Fibroblast of the aortic adventitia (primary cell): ENCODE results near the gene PCAT7. TPM values are rescaled to one million over a fixed set of nuclear protein-coding genes. Genes with fewer than 3 reads are reported as not detected.
"Not testable (repeated sequence)": the region's sequence is repeated elsewhere in the genome, so short reads cannot be mapped to it uniquely, and the experiment has no call there.

Source experiments
- DNase-seq: peaks from one replicate; pipeline ENCODE4 v3.0.0-alpha.2; 2010; ENCODE audit warnings: low read depth
- H3K4me3 ChIP-seq: 2 replicates; pipeline ENCODE4 v1.5.1; 2011; ENCODE audit warnings: low read depth, mild to moderate bottlenecking, control low read depth, low read length, moderate library complexity
- total RNA-seq: library from RNA; depleted of rRNA; stranded (reverse); fragments of >200 nt; gene quantifications from 2 replicates; pipeline ENCODE4 v1.2.3, GENCODE V29; 2012; ENCODE audit warnings: low replicate concordance
- TF ChIP-seq, protein P1 (sequence below): IDR thresholded peaks from 2 replicates; pipeline ENCODE4 v1.5.1; 2011; ENCODE audit warnings: mild to moderate bottlenecking, low read length, control low read depth, inconsistent platforms; ENCODE audit not compliant: insufficient read depth

PCAT7 gene
- total RNA-seq, 1 donor, result 0.09 TPM

DNA sequence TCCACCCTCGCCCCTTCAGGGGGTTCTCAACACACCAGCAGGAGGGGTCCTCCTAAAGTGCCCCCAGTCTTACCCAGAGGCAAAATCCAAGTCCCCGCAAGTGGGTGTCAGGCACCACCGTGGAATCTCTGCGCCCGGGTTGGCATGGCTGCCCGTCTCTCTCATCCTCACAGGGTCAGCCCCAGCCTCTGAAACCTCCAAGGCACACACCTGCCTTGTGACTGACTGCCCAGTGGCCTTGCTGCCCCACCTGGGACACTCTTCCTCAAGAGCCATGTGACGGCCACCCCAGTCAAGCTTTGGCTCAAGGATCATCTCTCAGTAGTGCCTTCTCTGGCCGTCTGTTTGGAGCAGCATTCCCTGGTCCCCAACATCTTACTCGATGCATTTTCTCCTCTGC is 33.8 kb downstream of the PCAT7 start:
- TF ChIP-seq, protein P1, sequence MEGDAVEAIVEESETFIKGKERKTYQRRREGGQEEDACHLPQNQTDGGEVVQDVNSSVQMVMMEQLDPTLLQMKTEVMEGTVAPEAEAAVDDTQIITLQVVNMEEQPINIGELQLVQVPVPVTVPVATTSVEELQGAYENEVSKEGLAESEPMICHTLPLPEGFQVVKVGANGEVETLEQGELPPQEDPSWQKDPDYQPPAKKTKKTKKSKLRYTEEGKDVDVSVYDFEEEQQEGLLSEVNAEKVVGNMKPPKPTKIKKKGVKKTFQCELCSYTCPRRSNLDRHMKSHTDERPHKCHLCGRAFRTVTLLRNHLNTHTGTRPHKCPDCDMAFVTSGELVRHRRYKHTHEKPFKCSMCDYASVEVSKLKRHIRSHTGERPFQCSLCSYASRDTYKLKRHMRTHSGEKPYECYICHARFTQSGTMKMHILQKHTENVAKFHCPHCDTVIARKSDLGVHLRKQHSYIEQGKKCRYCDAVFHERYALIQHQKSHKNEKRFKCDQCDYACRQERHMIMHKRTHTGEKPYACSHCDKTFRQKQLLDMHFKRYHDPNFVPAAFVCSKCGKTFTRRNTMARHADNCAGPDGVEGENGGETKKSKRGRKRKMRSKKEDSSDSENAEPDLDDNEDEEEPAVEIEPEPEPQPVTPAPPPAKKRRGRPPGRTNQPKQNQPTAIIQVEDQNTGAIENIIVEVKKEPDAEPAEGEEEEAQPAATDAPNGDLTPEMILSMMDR, result no peak
- no peak overlapping the region for H3K4me3 ChIP-seq
- no peak for DNase-seq

DNA sequence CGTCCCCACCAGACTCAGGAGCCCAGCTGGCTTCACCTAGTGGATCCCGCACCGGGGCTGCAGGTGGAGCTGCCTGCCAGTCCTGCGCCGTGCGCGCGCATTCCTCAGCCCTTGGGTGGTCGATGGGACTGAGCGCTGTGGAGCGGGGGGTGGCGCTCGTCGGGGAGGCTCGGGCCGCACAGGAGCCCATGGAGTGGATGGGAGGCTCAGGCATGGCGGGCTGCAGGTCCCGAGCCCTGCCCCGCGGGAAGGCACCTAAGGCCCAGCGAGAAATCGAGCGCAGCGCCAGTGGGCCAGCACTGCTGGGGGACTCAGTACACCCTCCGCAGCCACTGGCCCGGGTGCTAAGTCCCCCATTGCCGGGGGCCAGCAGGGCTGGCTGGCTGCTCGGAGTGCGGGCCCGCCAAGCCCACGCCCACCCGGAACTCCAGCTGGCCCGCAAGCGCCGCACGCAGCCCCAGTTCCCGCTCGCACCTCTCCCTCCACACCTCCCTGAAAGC is 36.2 kb downstream of the PCAT7 start:
- DNase-seq, H3K4me3 ChIP-seq: not testable (repeated sequence)

DNA sequence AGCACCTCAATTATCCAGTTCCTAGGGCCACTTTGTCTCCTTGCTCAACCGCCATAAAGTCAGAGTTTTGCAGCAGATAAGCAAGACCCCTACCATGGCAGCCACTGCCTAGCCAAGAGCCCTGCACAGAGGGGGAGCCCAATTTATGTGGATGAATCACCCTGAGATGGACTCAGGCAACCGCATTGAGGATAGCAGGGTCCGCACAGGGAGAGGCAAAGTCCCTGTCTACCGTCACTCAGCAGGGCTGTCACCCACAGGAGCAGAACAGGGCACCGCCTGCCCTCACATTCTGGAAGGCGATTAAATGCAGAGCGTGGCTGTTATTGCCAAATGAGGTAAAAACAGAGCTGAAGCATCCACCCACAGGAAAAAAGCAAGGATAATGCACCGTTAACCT is 37.0 kb downstream of the PCAT7 start:
- H3K4me3 ChIP-seq, result no peak overlapping the region
- DNase-seq, result no peak
- TF ChIP-seq, protein P1, result no peak

DNA sequence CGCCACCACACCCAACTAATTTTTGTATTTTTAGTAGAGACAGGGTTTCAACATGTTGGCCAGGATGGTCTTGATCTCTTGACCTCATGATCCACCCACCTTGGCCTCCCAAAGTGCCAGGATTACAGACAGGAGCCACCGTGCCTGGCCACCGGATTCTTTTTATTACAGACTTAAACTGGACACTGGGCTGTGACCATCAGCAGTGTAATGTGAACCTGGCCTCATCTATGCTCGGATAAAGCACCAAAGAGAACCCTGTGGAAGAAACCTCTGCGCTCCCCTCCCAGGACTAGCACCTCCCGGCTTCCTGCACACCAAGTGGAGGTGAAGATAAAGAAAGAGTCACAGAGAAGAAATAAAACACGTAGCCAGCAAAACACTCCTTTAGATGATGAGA is 37.8 kb downstream of the PCAT7 start:
- not testable (repeated sequence) for H3K4me3 ChIP-seq, DNase-seq

DNA sequence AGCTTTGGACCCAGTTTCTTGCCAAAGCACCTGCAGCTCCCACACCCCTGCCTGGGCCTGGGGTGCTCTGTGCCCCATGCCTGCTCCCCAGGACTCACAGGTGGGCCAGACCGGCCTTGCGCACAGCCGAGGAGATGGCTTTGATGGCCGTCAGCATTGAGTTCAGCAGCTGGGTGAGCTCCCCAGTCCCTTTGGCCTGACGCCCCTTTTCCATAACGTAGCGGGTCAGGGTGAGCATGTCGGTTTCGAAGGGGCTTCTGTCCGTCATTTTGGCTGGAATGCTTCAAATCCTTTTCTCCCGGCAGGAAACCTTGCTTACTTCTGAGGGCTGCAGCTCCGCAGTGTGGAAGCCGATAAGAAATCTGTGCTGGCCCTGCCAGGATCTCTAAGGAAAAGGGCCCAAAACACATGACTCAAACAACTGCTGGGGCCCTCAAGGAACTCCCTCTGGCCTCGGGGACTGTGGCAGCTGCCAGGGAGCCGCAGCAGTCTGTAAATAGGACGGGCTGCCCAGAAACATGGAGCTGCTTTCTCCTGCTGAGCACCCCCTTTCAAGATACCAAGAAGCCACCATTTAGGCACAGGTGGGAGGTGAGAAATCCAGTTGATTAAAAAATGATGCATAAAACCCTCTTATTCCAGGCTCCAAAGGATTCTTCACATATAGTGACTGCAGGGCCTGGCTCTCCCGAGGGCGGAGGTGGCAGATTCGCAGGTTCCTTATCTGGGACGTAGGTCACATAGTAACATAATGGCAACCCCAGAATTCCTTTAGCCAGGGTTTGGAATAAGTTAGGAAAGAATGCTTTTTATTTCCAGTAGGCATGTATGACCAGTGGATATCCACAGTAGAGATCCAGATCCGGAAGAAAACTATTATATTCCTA is 38.8 kb downstream of the PCAT7 start, which contains the start of gene FBP2:
FBP2 (minus strand) TSS at position 366 of the 887 bp plus-strand sequence; CDS start at position 268, 98 bp downstream.
- no peak within 1 kb of the TSS for H3K4me3 ChIP-seq
- peak; percentile 48 for DNase-seq

DNA sequence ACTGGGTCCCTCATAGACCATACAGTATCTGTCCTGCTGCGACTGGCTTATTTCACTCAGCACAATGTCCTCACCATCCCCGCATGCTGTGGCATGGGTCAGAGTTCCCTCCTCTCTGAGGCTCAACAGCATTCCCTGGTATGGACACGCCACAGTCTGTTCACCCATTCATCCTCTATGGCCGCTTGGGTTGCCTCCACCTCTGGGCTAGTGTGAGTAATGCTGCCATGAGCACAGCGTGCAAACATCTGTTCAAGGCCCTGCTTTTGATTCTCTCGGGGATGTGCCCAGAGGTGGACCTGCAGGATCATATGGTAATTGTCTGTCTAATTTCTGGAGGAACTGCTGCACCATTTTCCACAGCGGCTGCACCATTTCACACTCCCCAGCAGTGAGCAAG is 44.2 kb downstream of the PCAT7 start:
- DNase-seq, result no peak
- no peak overlapping the region for H3K4me3 ChIP-seq
- TF ChIP-seq, protein P1, result no peak

More for the DNA sequence above, 38.8 kb downstream of the PCAT7 start, which contains the start of gene FBP2:
- TF ChIP-seq, protein P1, result no peak

DNA sequence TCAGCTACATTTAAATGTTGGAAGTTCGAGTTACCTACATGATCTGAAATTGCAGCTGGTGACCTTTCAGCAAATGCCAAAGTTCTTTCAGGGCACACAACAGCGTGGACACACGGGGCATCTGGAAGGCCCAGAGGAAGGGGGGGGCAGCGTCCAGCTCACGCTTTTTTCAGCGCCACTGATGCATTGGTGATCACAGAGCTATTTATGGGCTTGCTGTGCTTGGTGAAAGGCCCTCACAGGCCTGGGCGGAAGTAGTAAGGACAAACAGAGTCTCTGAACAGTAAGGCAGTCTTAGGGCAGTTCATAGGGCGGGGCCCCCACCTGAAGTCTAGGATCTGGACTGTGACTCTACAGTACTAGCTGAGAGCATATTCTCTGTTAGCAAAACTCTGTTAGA is 45.4 kb downstream of the PCAT7 start:
- DNase-seq, result no peak
- TF ChIP-seq, protein P1, result no peak
- no peak overlapping the region for H3K4me3 ChIP-seq

DNA sequence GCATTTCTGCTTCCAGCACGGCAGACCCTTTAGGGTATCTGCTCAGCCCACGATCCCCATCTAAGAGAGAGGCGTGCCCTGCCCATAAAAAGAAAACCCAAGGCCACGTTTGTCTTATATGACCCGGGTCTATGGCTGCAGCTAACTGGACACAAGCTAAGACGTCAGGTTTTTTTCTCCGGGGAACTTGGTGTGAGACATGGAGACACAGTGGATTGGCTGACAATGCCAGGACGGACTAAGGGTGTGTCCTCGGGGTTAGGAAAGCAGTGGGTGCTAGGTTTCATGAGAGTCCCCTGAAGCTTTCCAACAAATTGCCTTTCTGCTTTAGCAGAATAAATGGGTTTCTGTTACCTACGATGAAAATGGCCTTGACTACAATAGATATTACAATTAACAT is 45.8 kb downstream of the PCAT7 start:
- TF ChIP-seq, protein P1, result no peak

More for the DNA sequence above, 45.8 kb downstream of the PCAT7 start:
- H3K4me3 ChIP-seq, result no peak overlapping the region
- no peak for DNase-seq
